Hindlimb muscle (tissue), 1 donor: Measurements from ENCODE around the gene SFT2D1. TPM values are rescaled to one million over a fixed set of nuclear protein-coding genes. Genes with fewer than 3 reads are reported as not detected.

Source experiments
- DNase-seq: peaks from one replicate; pipeline ENCODE4 v3.0.0-alpha.2; 2013
- polyA plus RNA-seq: library from polyadenylated mRNA; unstranded; fragments of 120-200 nt; gene quantifications from one replicate; pipeline ENCODE4 v1.2.1, GENCODE V29; 2013; ENCODE audit not compliant: insufficient read length

Gene SFT2D1
- polyA plus RNA-seq, 1 donor, result 36.0 TPM

DNA sequence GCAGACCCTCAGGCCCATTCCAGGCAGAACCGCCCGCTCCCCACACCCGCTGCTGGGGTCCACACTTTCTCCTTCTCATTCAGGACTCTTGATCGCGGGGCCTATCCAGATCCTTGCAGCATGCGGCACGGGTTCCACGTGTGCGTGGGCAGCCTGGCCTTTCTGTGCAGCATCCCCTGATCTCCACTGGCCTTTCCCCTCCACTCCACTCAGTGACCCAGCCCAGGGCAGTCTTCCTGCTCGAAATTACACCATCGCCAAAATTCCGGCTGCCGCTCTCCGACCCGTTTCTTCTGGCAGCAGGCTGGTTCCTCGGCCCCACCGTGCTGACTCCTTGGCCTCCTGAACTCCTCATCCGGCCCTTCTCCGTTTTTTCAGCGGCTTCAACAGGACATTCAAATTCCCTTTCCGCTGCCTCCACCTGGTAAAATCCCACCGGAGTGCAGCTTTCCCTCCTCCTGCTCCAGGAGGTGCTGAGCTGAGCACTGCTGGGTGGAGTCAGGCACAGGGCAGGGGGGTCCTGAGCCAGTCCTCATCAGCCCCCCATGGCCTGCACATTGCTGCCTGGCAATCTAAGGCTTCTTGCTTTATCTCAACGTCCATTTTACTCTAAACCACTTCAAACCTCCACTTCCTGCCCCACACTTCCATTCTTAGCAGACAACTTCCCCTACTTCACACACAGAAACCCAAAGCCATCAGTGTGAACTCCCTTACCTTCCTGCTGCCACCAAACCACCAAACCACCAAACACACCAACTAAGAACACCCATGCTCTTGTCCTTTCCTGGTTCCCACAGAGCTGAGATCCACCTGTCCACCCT is 9.0 kb downstream of the SFT2D1 start:
- no peak for DNase-seq

DNA sequence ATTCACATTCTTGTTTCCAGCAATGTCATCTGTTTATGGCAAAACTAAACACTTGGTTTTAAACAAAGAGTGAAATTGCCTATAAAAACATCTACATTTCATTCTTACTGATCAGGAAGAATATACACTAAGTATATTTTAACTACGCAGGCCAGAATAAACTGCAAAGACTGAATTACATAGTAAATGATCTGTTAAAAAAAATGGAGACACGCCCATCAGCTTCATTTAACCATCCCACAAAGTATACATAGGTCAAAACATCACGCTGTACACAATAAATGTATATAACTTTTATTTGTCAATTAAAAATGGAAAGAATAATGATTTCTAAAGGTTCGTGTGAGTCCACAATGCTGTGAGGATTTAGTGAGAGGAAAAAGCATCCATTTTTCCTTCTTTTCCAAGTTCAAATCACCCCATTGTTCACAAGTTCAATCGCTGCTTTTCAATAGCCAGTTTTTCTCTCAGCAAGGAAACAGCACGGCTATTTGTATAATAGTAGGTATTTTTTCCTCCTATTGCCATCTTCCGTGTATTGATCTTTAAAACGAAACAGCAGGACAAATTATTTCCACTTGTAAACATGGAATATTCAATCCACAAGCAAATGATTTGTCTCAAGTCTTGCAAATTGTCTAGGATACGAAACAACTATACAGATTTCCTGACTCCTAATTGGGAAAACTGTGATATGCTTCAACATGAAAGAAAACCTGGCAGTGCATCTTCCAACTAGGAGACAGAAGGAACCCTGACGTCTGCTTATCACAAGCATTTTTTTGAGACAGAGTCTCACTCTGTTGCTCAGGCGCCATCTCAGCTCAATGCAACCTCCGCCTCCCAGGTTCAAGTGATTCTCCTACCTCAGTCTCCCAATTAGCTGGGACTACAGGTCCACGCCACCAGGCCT is 10.6 kb downstream of the SFT2D1 start:
- no peak for DNase-seq

DNA sequence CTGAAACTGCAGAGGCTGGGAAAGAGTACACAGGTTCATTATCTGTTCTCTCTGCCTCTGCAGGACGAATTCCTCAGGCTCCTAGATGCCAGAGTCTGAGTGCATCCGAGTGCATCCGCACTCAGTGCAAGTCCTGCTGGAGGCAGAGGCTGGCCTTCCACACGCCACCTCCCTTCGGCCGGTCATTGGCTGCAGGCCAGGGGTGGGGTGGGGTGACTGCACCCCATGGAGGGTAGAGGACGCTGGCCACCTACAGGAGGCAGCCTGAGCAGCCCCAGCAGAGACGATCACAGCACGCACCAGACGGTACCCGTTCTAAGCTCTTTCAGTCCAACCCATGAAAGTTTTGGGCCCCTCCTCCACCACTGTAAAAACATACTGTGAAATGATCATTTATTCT is 11.7 kb downstream of the SFT2D1 start:
- DNase-seq, result no peak

DNA sequence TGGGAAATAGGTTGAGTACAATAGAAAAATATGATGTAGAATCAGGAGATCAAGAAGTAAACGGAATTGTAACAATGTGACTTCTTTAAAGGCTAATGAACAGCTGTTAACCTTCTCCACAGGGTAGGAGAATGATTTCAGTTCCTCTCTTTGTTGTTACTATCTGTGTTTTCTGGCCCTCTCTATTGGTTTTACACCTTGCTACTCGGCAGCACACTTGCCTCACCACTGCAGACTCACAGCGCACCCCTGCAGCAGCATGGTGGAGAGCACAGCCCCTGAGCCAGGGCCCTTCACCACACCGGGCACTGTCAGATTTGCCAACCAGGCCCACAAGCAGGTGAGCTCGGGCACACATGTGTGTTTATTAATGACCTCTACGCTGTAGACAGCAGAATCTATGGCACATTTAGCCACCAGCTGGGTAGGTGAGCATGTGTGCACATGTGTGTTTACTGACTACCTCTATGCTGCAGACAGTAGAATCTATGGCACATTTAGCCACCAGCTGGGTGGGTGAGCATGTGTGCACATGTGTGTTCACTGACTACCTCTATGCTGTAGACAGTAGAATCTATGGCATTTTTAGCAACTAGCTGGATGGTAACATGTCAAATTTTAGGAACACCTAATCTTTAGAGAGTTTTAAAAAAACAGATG is 16.8 kb downstream of the SFT2D1 start:
- DNase-seq, result no peak

DNA sequence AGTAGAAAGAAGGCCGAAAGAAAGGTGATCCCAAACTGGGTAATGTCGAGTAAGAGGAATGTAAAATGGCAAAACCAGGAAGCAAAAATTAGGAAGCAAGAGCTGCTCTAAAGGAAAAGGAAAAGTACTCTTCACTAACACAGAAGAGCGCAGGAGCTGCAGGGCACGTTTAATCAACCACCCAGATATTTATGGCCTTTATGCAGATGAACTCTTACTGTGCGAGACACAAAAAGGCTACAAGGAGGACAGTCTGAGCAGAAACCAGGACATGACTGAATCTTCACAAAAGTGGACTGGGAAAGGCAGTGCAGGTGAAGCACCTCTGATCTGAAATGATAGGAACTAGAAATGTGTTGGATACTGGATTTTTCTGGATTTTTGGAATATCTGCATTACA is 18.9 kb downstream of the SFT2D1 start:
- DNase-seq, result no peak

DNA sequence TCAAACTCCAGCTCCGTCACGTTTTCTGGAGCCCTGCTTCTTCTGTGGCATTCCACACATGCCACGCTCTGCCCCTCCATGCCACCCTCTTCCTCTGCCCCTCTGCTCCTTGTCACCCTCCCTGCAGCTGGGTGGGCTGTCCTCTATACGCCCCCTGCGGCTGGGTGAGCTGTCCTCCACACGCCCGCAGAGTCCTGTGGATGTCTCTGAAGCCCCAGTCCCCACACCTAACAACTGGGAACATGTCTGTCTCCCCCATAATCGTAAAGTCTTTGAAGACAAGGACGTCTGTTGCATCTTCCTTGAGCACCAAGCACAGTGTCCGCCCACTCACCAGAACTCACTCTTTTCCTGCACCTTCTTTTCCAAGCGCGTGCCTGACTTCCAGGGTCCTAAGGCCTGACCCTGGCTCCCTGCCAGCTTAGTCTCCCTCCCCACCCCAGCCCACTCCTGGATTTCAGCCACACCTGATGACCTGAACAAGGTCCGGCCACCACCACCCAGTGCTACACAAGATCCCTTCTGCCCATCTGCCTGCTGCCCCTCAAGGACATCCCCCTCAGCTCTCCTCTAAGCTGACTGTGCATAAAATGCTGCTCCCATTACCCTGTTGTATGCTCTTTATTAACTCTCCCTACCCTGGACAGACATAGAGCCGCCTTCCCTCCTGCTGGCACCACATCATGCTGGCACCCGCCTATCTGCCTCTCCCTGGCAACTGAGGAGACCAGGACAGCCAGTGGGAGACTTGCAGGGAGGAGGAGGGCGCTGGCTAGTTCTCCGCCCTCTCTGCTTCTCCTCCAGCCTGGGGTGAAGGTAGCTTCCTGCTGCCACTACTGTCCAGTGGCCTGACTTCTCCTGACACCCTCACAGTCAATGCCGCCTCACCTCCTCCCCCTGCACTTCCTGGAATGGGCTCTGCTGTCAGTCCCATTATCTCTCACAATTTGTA is 23.4 kb downstream of the SFT2D1 start:
- no peak for DNase-seq

DNA sequence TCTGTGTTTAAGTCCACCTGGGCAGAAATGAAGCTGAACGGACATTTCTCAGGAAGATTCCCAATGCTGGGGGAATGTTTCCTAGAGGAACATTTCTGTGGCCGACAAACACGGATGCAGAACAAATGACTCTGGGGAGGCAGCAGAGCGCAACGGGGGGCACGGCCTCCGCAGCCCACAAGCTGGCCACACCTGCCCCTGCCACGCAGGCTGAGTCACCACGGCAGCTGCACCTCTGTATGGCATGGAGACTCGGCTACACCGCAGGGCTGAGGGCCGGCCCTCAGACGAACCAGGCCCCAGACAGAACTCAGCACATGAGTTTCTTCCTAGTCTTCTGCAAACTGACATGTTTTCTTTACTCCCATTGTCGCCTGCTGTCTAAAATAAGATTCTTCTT is 24.1 kb downstream of the SFT2D1 start:
- no peak for DNase-seq

DNA sequence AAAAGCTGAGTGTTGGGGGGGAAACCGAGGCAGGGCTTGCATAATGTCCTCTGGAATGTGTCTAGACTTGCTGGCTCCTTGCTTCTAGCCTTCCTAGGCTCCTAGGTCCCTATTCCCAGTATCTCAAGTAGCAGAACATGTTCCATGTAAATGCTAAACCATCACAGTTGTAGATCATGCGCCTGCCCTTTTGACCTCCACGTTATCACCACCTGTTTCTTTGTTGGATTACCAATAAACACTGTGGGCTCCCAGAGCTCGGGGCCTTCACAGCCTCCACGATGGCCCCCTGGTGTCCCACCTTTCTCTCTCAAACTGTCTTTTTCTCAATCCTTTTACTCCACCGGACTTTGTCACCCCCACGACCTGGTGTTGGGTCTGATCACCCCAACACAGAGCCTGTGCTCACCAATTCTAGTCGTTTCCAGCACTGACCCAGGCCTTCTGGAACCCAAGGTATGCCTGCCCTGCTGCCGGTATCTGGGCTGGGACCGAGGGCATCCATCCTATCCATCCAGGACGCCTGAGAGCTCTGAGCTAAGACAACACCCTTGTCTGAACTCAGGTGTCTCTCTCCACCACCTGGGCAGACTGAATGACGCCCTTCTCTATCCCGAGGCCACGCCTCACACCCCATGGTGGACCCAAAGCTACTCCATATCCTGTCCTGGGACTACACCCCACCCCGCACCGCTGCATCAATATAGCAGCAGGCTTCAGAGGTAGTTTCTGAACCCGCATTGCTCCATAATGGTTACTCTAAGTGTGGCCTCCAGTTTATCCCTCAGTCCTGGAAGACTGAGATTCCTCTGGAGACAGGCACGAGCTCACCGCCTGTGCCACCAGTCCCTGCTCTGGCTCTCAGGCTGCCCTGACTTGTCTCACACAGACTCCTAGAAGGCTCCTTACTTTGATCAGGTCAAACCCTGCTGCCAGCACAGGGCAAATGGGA is 24.8 kb downstream of the SFT2D1 start:
- no peak for DNase-seq

DNA sequence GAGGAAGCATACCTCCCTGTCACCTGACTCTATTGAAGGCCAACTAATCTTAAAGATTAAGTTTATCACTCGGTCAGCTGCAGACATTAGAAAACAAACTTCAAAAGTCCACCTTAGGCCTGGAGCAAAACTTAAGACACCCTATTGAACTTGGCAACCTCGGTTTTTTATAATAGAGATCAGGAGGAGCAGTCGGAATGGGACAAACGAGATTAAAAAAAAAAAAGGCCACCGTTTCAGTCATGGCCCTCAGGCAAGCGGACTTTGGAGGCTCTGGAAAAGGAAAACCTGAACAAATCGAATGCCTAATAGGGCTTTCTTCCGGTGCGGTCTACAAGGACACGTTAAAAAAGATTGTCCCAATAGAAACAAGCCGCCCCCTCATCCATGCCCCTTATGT is 26.9 kb downstream of the SFT2D1 start:
- no peak for DNase-seq

DNA sequence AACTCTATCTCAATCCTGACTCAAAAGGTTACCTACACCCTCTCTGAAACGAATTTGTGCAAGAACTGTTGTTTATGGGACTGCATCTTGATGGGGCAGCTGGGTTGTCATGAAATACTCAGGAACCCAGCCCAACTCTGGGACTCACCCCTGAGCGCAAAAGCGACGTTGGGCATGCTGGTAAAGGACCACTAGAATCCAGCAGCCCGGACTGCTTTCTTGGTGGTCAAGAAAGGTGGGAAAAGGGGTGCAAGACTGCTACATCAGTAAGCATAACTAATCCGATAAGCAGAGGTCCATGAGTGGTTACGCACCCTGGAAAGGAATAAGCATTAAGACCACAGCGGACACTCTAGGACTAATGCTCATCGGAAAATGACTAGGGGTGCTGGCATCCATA is 27.9 kb downstream of the SFT2D1 start:
- DNase-seq, result no peak

DNA sequence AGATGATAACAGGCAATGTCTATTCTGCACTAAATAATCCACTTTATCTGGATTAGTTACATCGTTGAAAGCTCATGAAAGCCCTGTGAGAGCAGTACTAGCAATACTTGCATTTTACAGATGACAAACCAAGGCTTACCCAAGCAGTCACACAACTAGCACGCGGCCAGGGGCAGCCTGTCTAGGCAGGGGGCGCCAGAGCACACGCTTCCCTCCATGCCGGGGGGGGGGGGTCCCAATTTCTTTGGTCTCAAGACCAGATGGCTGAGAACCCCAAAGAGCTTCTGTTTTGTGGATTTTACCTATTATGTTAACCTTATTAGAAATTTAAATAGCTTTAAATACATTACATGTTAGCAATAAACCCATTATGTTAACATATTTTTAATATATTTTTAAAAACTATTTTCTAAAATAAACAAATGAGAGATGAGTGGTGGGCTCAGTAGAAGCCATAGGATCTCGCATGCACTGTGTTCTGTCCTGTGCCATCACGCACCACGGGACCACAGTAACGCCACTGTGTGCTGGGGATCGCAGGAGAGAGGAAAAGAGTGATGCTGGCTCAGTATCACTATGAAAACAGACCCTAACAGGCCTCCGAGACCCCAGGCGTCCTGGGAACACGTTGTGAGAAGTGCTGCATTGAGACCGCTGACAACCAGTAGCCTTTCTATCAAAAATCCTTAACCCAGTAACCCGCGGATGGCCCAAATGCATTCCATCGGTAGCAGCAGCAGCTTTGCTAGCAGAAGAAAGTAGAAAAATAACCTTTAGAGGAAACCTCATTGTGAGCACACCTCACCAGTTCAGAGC is 28.9 kb downstream of the SFT2D1 start:
- no peak for DNase-seq

DNA sequence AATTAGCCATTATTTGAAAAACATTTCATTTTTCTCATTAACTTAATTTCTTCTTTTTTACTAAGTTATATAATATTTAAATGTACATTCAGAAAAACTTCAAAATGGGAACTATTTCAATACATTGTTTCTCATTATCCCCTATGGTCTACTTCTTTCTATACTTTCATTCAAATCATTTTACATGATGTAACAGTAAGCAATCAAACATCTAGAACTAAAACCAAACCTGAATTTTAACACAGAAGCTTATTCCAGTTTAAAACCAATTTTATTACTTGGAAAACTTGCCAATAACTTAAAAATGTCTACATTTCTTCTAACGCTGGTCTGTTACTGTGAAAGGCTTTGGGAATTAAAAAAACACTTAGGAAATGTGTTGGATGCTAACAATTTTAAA is 29.5 kb downstream of the SFT2D1 start:
- DNase-seq, result no peak

DNA sequence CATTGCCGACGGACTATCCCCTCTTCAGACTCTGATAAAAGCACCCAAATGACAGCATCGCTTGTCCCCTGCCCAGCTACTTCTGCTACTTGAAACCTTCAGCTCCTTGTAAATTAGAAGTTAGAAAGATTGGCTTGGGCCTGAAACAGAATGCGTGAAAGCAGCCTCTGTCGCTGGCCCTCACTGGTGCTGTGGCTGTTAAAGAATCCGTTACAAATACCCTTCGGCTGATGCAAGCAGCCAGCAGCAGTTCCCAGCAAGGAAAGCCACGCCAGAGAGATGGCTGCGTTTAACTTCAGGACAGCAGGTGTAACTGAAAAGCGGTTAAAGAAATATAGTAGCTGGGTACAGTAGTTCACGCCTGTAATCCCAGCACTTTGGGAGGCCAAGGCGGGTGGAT is 31.7 kb downstream of the SFT2D1 start:
- no peak for DNase-seq

DNA sequence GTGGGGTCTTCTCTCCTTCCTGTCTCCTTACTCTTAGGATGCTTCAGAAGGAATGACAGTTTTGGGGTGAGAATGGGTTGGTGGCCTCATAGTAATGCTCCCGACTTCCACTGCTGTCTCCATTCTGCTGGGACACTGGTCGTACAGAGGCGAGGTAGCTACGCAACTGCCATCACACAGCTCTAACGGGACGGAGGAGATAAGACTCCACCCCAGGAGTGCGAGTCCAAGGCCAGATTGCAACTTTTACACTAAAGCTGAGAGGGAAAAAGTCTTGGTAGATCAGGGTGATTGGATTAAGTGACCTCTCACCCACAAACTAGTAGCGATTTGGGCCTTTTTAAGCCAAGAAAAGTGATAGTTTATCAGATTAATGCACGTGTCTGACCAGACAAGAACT is 32.4 kb downstream of the SFT2D1 start:
- DNase-seq, result no peak

DNA sequence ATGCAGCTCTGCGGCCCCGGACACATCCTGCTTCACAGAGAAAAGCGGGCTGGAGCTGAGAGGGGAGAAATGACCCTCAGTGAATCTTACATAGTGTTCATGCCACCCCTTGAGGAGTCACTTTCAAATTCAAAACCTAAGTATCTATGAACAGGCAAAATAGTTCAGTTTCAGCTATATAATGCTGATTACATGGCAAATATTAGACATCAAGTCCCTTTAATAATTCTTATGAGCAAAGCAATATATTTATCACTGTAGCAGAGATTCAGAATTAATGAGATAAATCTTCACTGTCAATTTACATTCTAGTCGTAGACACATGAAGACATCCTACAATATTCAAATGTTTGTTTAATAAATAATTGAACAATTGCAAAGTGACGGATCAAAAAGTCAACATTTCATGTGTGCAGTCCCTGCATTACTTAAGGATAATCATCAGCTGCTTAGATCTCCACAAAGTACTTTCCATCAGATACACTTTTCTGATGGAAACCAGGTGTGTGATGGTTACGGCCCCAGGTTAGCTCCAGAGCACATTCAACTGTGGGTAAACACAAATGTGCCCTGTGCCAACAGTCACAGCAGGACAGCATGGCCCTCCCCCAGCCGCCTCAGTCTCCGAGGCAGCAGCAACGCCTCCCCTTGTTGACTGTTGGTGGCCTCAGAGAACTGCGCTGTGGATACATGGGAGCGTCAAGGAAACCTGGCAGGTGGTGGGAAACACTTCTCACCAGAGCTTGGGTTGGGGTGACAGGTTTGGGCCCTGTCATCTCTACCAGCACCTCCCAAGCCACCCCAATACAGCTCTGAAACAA is 33.4 kb downstream of the SFT2D1 start:
- no peak for DNase-seq

DNA sequence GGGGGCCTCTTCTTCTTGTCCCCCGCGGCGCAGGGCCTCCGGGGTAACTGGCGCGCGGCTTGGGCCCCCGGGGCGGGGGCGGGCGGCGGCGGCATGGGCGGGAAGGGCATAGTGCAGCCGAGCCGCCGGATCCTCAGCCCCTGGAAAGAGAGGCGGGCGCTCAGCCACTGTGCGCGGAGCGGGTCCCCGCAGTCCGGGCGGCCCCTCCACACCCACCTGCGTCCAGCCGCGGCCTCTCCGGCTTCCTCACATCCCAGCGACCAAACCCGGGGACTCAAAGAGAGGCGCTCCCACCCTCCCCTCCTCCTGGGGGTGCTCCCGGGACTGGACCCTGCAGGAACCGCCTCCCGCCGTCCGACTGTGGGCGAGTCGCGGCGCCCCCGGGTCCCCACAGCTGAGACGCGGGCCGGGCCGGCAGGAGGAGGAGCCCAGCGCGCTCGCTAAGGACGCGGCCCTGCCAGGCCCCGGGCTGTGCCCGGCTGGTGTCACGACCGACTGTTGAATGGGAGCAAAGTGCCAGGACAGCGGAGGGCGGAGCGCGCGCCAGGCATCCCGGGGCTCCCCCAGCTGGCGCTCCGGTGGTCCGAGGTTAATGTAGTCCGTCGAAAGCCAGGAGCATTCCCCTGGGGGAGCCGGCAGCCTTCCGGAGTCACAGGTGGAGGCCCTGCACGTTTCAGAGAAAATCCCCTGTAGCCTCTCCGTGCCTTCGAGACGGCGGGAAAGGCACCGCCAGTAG is 34.1 kb downstream of the SFT2D1 start, which contains the start of gene PRR18:
PRR18 (minus strand) TSS at position 360 of the 736 bp plus-strand sequence; CDS start at position 110, 250 bp downstream.
- no peak for DNase-seq

DNA sequence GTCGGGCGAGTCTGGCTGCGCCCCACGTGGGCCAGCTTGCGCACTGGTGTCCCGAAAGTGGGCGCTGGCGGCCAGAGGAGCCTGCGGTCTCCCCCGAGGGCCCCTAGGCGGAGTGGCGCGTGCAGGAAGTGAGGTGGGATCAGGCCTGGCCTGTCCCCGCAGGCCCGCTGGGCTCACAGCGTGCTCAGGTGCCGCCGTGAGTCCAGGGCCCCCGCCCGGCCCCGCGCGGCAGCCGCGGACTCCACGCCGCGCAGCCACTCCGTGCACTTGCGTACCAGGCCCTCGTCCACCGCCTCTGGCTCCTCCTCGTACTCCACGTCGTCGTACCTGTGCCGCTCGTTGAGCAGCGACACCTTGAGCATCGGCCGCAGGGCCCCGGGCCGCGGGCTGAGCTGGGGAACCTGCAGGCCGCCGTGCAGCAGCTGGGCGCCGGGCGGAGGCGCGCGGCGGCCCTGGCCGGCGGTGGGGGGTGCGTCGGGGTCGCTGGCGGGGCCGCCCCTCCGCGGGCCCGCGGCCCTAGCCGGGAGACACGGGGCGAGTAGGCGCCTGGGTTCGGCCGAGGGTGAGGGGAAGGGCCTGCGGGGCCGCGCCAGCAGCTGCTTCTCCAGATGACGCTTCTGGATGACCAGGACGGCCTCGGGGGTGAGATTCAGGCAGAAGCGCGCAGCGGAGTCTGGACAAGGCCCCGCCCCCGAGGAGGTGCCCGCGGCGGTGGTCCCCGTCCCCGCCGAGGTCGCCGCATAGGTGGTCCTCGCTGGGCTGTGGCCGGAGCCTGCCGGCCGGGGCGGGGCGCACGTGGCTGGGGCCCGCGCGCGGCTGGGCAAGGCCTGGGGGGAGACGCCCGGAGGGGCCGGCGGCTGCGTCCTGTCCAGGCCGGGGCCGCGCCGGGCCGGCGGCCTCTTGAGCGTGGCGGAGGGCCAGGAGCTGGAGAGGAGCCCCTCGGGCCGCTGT is 35.0 kb downstream of the SFT2D1 start:
- no peak for DNase-seq
